HepG2 (cell line): Measurements from ENCODE around the gene DNAJC1.

Experiments used
- EZH2 ChIP-seq: conservative IDR thresholded peaks from 2 replicates; pipeline ENCODE4 v1.6.1; 2012; ENCODE audit warnings: mild to moderate bottlenecking, low read depth, low read length, moderate library complexity
- GTF2F1 ChIP-seq: fragments of 150-350 bp; IDR thresholded peaks from 2 replicates; pipeline ENCODE4 v1.6.1; 2014; ENCODE audit warnings: low read length
- MAFK ChIP-seq, 2 experiments: IDR thresholded peaks in 1 of 2; conservative IDR thresholded peaks in 1 of 2; 2 replicates each; pipeline ENCODE4 v1.6.1; 2011; ENCODE audit warnings: improper control_type of control experiment in 2 of 2, low read length in 2 of 2
- NFKBIZ ChIP-seq: IDR thresholded peaks from 2 replicates; pipeline ENCODE4 v1.6.1; 2018; ENCODE audit warnings: missing genetic modification reagents, missing compliant biosample characterization
- SKIL ChIP-seq: sonication (generic); formaldehyde crosslinking; IDR thresholded peaks from 2 replicates; pipeline ENCODE4 v1.8.0; 2022; ENCODE audit warnings: missing genetic modification reagents, mild to moderate bottlenecking, moderate library complexity, borderline replicate concordance
- TAF1 ChIP-seq: sonication (generic); formaldehyde crosslinking; IDR thresholded peaks from 2 replicates; pipeline ENCODE4 v1.4.0; 2020; ENCODE audit warnings: missing genetic modification reagents
- USF2 ChIP-seq, 2 experiments: sonication (generic) in 1 of 2; formaldehyde crosslinking in 1 of 2; IDR thresholded peaks; 2 replicates each; pipeline versions ENCODE4 v1.5.1 to v1.6.1; 2011 to 2020; ENCODE audit warnings: borderline replicate concordance in 1 of 2, low read depth in 1 of 2, low read length in 1 of 2, mild to moderate bottlenecking in 1 of 2, missing genetic modification reagents in 1 of 2, moderate library complexity in 1 of 2
- ZFAT ChIP-seq: sonication (generic); formaldehyde crosslinking; conservative IDR thresholded peaks from 2 replicates; pipeline ENCODE4 v1.8.1; 2023; ENCODE audit warnings: missing genetic modification reagents, inconsistent platforms

- TF ChIP-seq TAF1 (CRISPR knock-in tag) (no peak), ZFAT (no peak), SKIL (CRISPR knock-in tag) (no peak), USF2 (IDR thresholded peaks at IDR 0.05; ENCODE audit: low read depth, low read length) (no peak), USF2 (CRISPR knock-in tag; IDR thresholded peaks at IDR 0.05; ENCODE audit: borderline replicate concordance) (no peak), NFKBIZ (CRISPR knock-in tag) (no peak), EZH2 (no peak), GTF2F1 (no peak), MAFK (conservative IDR thresholded peaks at IDR 0.05 in 1 of 2, IDR thresholded peaks at IDR 0.05 in 1 of 2; ENCODE audit: low read length in 2 of 2) (no peak)
Observed at GRCh38 chr10:21814866-21815265, 188.7 kb downstream of the DNAJC1 start.
